Activated CD4-positive, alpha-beta T cell treated with anti-CD3 and anti-CD28 coated beads, Interleukin-2, amount 10 ng/mL, durations not matched to agents 24 days and 14 days (primary cell): ENCODE data around the gene EP300. TPM values are rescaled to one million over a fixed set of nuclear protein-coding genes. Genes with fewer than 3 reads are reported as not detected.
"Not testable (repeated sequence)": the region's sequence is repeated elsewhere in the genome, so short reads cannot be mapped to it uniquely, and the experiment has no call there.

Experiments used
- DNase-seq: peaks from one replicate; pipeline ENCODE4 v3.0.0; 2022
- H3K27ac Mint-ChIP-seq: one replicate; pipeline ENCODE4 v1.8.0; 2022; ENCODE audit warnings: mild to moderate bottlenecking, mixed read lengths
- H3K27me3 Mint-ChIP-seq: one replicate; pipeline ENCODE4 v1.8.0; 2022; ENCODE audit warnings: mixed read lengths
- H3K36me3 Mint-ChIP-seq: one replicate; pipeline ENCODE4 v1.8.0; 2022; ENCODE audit warnings: low read depth, mild to moderate bottlenecking, mixed read lengths
- H3K4me1 Mint-ChIP-seq: one replicate; pipeline ENCODE4 v1.8.0; 2021; ENCODE audit warnings: mixed read lengths
- H3K4me3 Mint-ChIP-seq: one replicate; pipeline ENCODE4 v1.8.0; 2022; ENCODE audit warnings: mild to moderate bottlenecking, moderate library complexity, mixed read lengths
- H3K9me3 Mint-ChIP-seq: one replicate; pipeline ENCODE4 v1.8.0; 2021; ENCODE audit warnings: mixed read lengths
- intact Hi-C: fragments of 100-400 bp; cut with micrococcal nuclease; formaldehyde crosslinking; loops from one replicate; pipeline ENCODE4 v1.15.1; 2023
- total RNA-seq: library from RNA; stranded (reverse); gene quantifications from 2 replicates; pipeline ENCODE4 v1.2.3, GENCODE V29; 2022

The EP300 gene
- total RNA-seq, 1 donor from 2014 or later: 68.0 TPM

DNA sequence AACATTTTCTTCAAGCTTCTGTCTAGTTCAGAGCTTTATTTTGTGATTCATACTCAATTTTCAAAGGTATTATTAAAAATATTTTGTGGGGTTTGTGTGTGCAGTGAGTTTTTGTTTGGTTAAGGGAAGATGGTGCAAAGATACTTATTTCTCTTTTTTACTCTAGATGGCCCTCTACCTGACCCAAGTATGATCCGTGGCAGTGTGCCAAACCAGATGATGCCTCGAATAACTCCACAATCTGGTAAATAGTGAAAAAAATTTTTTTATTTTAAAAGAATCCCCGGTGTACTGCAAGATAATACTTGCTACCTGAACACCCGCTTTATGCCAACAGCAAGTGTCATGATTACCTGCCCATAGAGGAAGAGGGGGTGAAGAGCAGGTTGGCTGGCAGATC, 54.2 kb downstream of the EP300 start:
- intact Hi-C loops: no loop called here
- Mint-ChIP-seq H3K9me3 (no peaks in the 10 kb centered on the region), H3K36me3 (peaks cover 68% of the 10 kb centered on the region), H3K27ac (no peak overlapping the region), H3K27me3 (no peaks in the 10 kb centered on the region), H3K4me3 (no peak overlapping the region), H3K4me1 (peaks cover 4% of the 10 kb centered on the region)
- DNase-seq: no peak

DNA sequence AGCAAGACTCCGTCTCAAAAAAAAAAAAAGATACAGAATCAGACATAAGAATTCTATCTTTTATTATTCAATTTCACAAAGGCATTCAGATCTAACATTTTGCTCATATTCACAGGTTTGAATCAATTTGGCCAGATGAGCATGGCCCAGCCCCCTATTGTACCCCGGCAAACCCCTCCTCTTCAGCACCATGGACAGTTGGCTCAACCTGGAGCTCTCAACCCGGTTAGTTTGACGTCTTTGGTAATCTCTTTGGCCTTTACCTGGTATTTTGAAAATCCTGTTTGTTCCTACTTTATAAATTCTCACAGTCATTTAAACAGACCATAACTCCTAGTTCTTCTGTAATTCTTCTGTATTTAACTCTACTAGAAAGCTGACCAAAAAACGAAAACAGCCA, 55.3 kb downstream of the EP300 start:
- no peaks in the 10 kb centered on the region for H3K27me3 Mint-ChIP-seq
- H3K9me3 Mint-ChIP-seq: no peaks in the 10 kb centered on the region
- intact Hi-C loops: no loop called here
- H3K27ac Mint-ChIP-seq: peak overlapping the region; percentile 71
- no peak overlapping the region for H3K4me3 Mint-ChIP-seq
- H3K4me1 Mint-ChIP-seq: peaks cover 4% of the 10 kb centered on the region
- no peak for DNase-seq
- peaks cover 68% of the 10 kb centered on the region for H3K36me3 Mint-ChIP-seq

- H3K27me3 Mint-ChIP-seq: no peaks in the 10 kb centered on the region
- no peaks in the 10 kb centered on the region for H3K4me1 Mint-ChIP-seq
- H3K9me3 Mint-ChIP-seq: no peaks in the 10 kb centered on the region
- no peak overlapping the region for H3K27ac Mint-ChIP-seq
- DNase-seq: no peak
- peaks cover 82% of the 10 kb centered on the region for H3K36me3 Mint-ChIP-seq
- intact Hi-C loops: no loop called here
- no peak overlapping the region for H3K4me3 Mint-ChIP-seq
Observed at GRCh38 chr22:41152902-41153301, 60.5 kb downstream of the EP300 start.

- Mint-ChIP-seq H3K4me1 (peaks cover 2% of the 10 kb centered on the region), H3K4me3 (no peak overlapping the region), H3K9me3 (no peaks in the 10 kb centered on the region), H3K36me3 (peaks cover 77% of the 10 kb centered on the region), H3K27me3 (no peaks in the 10 kb centered on the region), H3K27ac (no peak overlapping the region)
- intact Hi-C loops: no loop called here
- DNase-seq: no peak
Observed at GRCh38 chr22:41157083-41157482, 64.7 kb downstream of the EP300 start.

DNA sequence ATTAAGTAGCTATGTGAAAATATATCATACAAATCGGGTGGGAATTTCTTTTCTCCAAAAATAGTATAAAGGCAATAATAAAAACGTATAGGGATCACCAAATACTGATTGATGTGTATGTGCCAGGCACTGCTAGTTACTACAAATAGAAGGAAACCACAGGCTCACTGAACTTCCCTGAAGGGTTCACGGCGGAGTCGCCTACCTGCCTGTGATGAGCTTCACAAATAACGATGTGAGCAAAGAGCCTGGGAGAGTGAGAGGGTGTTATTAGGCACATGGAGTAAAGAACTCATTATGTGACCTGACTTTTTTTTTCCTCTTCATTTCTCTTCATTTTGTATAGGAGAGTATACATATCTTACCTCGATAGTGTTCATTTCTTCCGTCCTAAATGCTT, 76.8 kb downstream of the EP300 start:
- Mint-ChIP-seq H3K9me3 (no peaks in the 10 kb centered on the region), H3K27ac (no peak overlapping the region), H3K4me1 (no peaks in the 10 kb centered on the region), H3K36me3 (peaks cover 64% of the 10 kb centered on the region), H3K27me3 (no peaks in the 10 kb centered on the region), H3K4me3 (no peak overlapping the region)
- intact Hi-C loops: no loop called here
- no peak for DNase-seq

DNA sequence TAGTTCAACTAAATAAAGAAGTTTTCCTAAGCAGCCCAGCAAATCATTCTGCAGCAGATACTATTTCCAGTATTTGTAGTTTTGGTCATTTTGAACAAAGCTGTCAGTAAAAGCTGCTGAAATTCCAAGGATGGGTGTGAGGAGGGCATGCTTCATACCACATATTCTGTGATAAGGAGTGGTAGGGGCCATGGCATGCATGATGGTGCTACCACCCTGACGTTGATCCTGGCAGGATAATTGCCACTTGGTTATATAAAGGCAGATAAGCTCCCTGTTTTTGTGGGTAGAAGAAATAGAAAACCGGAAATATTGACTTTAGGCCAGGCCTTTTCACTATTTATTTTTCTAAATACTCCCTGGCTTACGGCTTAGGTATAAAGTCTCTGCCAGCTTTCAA, 79.6 kb downstream of the EP300 start:
- H3K4me3 Mint-ChIP-seq: no peak overlapping the region
- no peaks in the 10 kb centered on the region for H3K27me3 Mint-ChIP-seq
- H3K9me3 Mint-ChIP-seq: no peaks in the 10 kb centered on the region
- peaks cover 6% of the 10 kb centered on the region for H3K4me1 Mint-ChIP-seq
- intact Hi-C loops: no loop called here
- no peak for DNase-seq
- no peak overlapping the region for H3K27ac Mint-ChIP-seq
- H3K36me3 Mint-ChIP-seq: peaks cover 72% of the 10 kb centered on the region

DNA sequence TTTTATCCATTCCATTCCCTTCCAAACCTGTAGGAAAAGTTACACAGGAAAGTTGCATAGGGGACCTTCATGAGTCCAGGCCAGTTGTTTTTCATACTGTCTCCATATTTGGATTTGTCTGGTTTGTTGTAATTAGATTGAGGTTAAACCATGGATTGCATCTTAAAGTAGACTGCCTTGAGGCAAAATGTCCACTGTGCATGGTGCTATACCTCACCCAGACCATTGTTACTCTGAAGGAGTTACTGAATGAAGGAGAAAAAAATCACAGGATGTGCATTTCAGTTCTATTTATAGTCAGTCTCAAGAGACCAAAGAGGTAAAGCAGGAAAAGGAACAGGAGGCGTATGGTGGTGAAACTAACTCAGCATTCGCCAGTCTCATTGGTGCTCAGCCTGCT, 83.2 kb downstream of the EP300 start:
- DNase-seq: no peak
- H3K9me3 Mint-ChIP-seq: no peaks in the 10 kb centered on the region
- no peak overlapping the region for H3K27ac Mint-ChIP-seq
- H3K4me1 Mint-ChIP-seq: peaks cover 9% of the 10 kb centered on the region
- peaks cover 67% of the 10 kb centered on the region for H3K36me3 Mint-ChIP-seq
- intact Hi-C loops: no loop called here
- H3K4me3 Mint-ChIP-seq: no peak overlapping the region
- no peaks in the 10 kb centered on the region for H3K27me3 Mint-ChIP-seq

DNA sequence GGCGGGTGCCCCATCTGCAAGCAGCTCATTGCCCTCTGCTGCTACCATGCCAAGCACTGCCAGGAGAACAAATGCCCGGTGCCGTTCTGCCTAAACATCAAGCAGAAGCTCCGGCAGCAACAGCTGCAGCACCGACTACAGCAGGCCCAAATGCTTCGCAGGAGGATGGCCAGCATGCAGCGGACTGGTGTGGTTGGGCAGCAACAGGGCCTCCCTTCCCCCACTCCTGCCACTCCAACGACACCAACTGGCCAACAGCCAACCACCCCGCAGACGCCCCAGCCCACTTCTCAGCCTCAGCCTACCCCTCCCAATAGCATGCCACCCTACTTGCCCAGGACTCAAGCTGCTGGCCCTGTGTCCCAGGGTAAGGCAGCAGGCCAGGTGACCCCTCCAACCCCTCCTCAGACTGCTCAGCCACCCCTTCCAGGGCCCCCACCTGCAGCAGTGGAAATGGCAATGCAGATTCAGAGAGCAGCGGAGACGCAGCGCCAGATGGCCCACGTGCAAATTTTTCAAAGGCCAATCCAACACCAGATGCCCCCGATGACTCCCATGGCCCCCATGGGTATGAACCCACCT, 84.7 kb downstream of the EP300 start:
- Mint-ChIP-seq H3K4me1 (peaks cover 11% of the 10 kb centered on the region), H3K4me3 (no peak overlapping the region), H3K9me3 (no peaks in the 10 kb centered on the region), H3K36me3 (peaks cover 63% of the 10 kb centered on the region), H3K27me3 (no peaks in the 10 kb centered on the region), H3K27ac (no peak overlapping the region)
- intact Hi-C loops: no loop called here
- no peak for DNase-seq

GRCh38 chr22:41177622-41178424, 85.4 kb downstream of the EP300 start:
- H3K4me1 Mint-ChIP-seq: peaks cover 11% of the 10 kb centered on the region
- H3K27ac Mint-ChIP-seq: no peak overlapping the region
- no peak overlapping the region for H3K4me3 Mint-ChIP-seq
- intact Hi-C loops: no loop called here
- no peak for DNase-seq
- H3K27me3 Mint-ChIP-seq: no peaks in the 10 kb centered on the region
- H3K9me3 Mint-ChIP-seq: no peaks in the 10 kb centered on the region
- peaks cover 59% of the 10 kb centered on the region for H3K36me3 Mint-ChIP-seq

- no peaks in the 10 kb centered on the region for H3K27me3 Mint-ChIP-seq
Observed at GRCh38 chr22:41178425-41178975, 86.1 kb downstream of the EP300 start.

DNA sequence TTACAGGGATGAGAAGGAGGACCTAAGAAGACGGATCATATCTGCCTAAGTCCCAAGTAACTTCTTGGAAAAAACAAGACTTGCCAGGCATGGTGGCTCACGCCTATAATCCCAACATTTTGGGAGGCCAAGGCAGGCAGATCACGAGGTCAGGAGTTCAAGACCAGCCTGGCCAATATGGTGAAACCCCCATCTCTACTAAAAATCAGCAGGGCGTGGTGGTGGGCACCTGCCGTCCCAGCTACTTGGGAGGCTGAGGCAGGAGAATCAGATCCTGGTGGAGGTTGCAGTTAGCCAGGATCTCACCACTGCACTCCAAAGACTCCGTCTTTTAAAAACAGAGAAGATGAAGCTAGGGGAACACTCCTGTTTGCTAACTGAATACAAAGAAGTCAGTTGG, 88.0 kb downstream of the EP300 start:
- H3K4me3 Mint-ChIP-seq, DNase-seq, intact Hi-C loops, H3K27me3 Mint-ChIP-seq, H3K27ac Mint-ChIP-seq, H3K9me3 Mint-ChIP-seq: not testable (repeated sequence)
- Mint-ChIP-seq H3K36me3 (peaks cover 38% of the 10 kb centered on the region), H3K4me1 (peaks cover 11% of the 10 kb centered on the region)

More at GRCh38 chr22:41178425-41178975, 86.1 kb downstream of the EP300 start:
- Mint-ChIP-seq H3K27ac (no peak overlapping the region), H3K9me3 (no peaks in the 10 kb centered on the region), H3K4me3 (no peak overlapping the region), H3K36me3 (peaks cover 52% of the 10 kb centered on the region), H3K4me1 (peaks cover 11% of the 10 kb centered on the region)
- no peak for DNase-seq
- intact Hi-C loops: no loop called here

DNA sequence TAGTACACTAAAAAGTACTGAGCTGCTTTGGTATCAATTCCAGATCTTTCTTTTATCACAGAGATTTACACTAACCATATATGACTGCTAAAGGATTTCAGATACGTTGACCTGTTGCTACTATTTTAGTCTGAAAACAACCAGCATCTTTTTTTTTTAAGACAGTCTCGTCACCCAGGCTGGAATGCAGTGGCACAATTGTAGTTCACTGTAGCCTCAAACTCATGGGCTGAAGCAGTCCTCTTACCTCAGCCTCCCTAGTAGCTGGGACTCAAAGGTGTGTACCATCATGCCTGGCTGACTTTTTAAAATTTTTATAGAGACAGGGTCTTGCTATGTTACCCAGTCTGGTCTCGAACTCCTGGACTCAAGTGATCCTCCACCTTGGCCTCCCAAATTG, 88.5 kb downstream of the EP300 start:
- H3K9me3 Mint-ChIP-seq: no peaks in the 10 kb centered on the region
- no peak overlapping the region for H3K27ac Mint-ChIP-seq
- no peak overlapping the region for H3K4me3 Mint-ChIP-seq
- no peaks in the 10 kb centered on the region for H3K27me3 Mint-ChIP-seq
- DNase-seq: no peak
- intact Hi-C loops: no loop called here
- peaks cover 33% of the 10 kb centered on the region for H3K36me3 Mint-ChIP-seq
- H3K4me1 Mint-ChIP-seq: peaks cover 7% of the 10 kb centered on the region

DNA sequence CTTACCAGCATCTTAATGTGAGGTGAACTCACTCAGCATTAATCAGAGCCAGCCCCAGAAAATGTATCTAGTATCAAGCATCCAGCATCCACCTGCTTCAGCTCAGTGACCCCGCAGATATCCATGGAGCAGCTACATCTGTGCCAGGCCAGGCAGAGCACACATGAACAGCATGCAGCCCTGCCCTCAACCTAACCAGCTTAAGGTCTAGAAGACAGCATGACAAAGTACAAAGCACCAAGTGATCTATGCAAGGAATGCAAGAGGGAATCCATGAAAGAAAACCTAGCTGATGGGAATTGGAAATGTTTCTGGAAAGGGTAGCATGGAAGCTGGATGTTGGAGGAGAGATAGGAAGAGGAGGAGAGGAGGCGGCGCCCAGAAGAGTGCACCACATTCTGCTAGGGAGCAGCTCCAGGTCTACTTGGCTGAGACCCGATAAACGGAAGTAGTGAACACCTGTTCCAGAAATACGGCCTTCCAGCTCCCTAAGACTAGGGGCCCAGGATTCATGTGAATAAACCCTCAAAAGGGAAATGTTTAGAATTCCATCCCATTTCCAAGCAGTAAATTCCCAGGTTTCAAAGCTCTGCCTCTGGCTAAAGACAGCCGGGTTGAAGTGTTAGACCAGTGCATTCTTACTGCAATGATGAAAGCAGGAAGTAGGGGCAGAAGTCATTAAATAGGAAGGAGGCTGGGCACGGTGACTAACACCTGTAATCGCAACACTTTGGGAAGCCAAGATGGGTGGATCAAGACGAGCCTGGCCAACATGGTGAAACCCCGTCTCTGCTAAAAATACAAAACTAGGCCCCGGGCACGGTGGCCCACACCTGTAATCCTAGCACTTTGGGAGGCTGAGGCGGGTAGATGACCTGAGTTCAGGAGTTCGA, 89.2 kb downstream of the EP300 start:
- Mint-ChIP-seq H3K27ac (no peak overlapping the region), H3K36me3 (peaks cover 27% of the 10 kb centered on the region), H3K4me1 (peaks cover 5% of the 10 kb centered on the region), H3K9me3 (no peaks in the 10 kb centered on the region), H3K27me3 (no peaks in the 10 kb centered on the region), H3K4me3 (no peak overlapping the region)
- DNase-seq: no peak
- intact Hi-C loops: no loop called here

DNA sequence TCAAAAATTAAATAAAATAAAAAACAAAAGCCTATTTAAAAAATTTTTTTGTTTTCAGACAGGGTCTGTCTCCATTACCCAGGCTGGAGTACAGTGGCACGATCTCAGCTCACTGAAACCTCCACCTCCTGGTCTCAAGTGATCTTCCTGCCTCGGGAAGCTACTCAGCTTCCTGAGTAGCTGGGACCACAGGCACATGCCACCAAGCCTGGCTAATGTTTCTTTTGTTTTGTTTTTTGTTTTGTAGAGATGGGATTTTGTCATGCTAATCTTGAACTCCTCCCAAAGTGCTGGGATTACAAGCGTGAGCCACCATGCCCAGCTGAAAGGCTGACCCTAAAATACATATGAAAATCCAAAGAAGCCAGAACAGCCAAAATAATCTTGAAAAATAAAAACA, 92.3 kb downstream of the EP300 start:
- H3K36me3 Mint-ChIP-seq: peaks cover 9% of the 10 kb centered on the region
- H3K9me3 Mint-ChIP-seq: no peaks in the 10 kb centered on the region
- no peak overlapping the region for H3K27ac Mint-ChIP-seq
- intact Hi-C loops: no loop called here
- no peak overlapping the region for H3K4me3 Mint-ChIP-seq
- H3K4me1 Mint-ChIP-seq: peaks cover 2% of the 10 kb centered on the region
- DNase-seq: no peak
- no peaks in the 10 kb centered on the region for H3K27me3 Mint-ChIP-seq
